ENCODE measurements around the gene SYNE4.

The SYNE4 gene

DNA sequence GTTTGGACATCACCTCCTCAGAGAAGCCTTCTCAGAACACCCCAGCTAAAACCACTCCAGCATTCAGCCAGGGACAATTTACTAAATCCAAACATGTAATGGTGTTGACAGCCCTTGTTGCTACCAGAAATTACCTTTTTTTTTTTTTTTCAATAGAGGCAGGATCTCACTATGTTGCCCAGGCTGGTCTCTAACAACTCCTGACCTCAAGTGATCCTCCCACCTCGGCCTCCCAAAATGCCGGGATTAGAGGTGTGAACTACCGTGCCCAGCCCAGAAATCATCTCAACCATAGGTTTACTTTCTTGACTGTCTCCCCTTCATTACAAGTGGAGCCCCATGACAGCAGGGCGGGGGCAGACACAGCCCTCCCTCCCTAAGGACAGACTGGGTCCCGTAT lies 14.8 kb upstream of the SYNE4 start:
- H3K4me3 ChIP-seq = no peak overlapping the region
- H3K9me3 ChIP-seq = no peaks in the 10 kb centered on the region
- intact Hi-C loops (cut with DNase I; ENCODE audit: low total_unique reads) = no loop called here
- DNase-seq = no peak
- H3K4me1 ChIP-seq = no peaks in the 10 kb centered on the region
- no peak overlapping the region for H3K27ac ChIP-seq
- peaks cover 8 to 92% (median 47%) of the 10 kb centered on the region in 3 donors for H3K36me3 ChIP-seq
- TF ChIP-seq, protein P1, sequence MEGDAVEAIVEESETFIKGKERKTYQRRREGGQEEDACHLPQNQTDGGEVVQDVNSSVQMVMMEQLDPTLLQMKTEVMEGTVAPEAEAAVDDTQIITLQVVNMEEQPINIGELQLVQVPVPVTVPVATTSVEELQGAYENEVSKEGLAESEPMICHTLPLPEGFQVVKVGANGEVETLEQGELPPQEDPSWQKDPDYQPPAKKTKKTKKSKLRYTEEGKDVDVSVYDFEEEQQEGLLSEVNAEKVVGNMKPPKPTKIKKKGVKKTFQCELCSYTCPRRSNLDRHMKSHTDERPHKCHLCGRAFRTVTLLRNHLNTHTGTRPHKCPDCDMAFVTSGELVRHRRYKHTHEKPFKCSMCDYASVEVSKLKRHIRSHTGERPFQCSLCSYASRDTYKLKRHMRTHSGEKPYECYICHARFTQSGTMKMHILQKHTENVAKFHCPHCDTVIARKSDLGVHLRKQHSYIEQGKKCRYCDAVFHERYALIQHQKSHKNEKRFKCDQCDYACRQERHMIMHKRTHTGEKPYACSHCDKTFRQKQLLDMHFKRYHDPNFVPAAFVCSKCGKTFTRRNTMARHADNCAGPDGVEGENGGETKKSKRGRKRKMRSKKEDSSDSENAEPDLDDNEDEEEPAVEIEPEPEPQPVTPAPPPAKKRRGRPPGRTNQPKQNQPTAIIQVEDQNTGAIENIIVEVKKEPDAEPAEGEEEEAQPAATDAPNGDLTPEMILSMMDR (IDR thresholded peaks at IDR 0.05) = no peak
- no peaks in the 10 kb centered on the region for H3K27me3 ChIP-seq

DNA sequence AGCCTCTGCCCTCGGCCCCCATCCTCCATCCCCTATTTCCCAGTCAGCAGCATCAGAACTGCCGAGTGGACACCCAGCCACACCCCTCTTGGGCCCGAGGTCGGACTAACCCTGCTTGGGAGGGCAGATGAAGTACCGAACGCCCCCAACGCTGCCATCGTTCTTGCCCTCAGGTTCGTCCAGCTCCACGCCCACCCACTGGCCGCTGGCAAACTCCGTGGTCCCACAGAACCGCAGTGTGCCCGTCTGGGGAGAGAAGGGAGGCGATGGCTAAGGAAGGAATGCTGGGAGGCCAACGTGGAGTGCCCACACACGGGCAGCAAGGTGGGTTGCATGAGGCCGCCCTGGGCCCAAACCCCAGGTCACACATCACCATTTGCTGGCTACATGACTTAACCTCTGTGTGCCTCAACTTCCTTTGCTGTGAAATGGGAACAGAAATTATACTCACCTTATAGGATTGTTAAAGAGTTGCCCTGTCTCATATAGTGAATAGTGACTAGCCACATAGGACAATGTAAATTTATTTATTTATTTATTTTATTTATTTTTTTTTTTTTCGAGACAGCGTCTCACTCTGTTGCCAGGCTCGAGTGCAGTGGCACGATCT lies 10.6 kb upstream of the SYNE4 start:
- intact Hi-C loops (cut with DNase I; ENCODE audit: low total_unique reads) = loop anchor here (5.0 kb wide), 1 partner anchor 38 kb away; no protein-coding TSS in a partner anchor
- H3K27ac ChIP-seq = no peak overlapping the region
- H3K27me3 ChIP-seq = no peaks in the 10 kb centered on the region
- H3K9me3 ChIP-seq = no peaks in the 10 kb centered on the region
- no peak for DNase-seq
- TF ChIP-seq, protein P1 (IDR thresholded peaks at IDR 0.05) = no peak
- H3K4me3 ChIP-seq = no peak overlapping the region
- H3K36me3 ChIP-seq = peaks cover 4 to 83% (median 46%) of the 10 kb centered on the region in 3 donors
- H3K4me1 ChIP-seq = peaks cover 0 to 10% (median 5%) of the 10 kb centered on the region in 4 donors

DNA sequence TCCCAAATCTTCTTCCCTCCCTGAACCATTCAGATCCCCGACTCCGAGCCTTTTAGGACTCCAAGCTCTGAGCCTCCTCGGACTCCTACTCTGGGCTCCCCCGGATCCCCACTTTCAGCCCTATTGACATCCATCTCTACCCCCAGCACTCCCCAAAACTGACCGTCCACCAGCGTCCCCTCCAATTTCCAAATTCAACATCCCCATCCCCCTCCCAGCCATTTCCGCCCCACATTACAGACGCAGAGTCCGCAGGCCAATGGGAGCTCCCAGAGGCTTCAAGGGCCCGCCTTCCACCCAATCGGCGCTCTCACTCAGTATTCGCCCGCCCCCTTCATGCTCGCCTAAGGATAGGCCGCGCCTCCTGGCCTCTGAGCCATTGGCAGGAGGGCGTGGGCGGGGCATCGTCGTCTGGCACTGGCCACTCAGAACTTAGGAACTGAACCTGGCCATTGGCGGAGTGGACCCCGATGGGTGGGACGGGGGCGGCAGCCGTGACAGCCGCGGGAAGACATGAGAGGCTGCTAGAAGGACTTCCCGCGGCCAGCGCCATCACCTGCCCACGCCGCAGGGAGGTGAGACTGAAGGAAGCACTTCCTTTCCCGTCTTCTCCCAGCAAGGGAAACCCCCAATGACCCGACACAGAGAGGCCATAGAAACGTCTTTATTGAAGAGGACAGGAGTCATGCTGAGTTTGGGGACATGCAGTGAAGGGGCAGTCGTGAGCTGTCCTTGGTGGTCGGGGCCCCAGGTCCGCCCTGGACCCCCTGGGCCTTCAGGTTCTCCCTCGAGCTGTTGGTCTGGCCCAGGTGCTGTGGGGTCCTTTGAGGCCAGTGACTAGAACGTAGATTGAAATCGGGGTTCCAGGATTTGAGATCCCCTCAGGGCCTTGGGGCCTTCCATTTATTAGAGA lies 5.7 kb upstream of the SYNE4 start, which contains the start of gene ALKBH6:
ALKBH6 (minus strand) TSS at position 202 of the 913 bp plus-strand sequence. CDS start 816 bp downstream, outside the sequence.
- peak within 1 kb of the TSS; percentile 57 to 79 for H3K4me3 ChIP-seq
- peak; percentile 100 for DNase-seq
- H3K27ac ChIP-seq = peak within 1 kb of the TSS; percentile 80 to 90
- intact Hi-C loops (cut with DNase I; ENCODE audit: low total_unique reads) = no loop called here
- peaks cover 0 to 37% (median 21%) of the 10 kb centered on the region in 3 donors for H3K36me3 ChIP-seq
- H3K27me3 ChIP-seq = no peaks in the 10 kb centered on the region
- TF ChIP-seq, protein P1 (IDR thresholded peaks at IDR 0.05) = no peak
- peaks cover 0 to 28% (median 19%) of the 10 kb centered on the region in 4 donors for H3K4me1 ChIP-seq
- no peaks in the 10 kb centered on the region for H3K9me3 ChIP-seq

DNA sequence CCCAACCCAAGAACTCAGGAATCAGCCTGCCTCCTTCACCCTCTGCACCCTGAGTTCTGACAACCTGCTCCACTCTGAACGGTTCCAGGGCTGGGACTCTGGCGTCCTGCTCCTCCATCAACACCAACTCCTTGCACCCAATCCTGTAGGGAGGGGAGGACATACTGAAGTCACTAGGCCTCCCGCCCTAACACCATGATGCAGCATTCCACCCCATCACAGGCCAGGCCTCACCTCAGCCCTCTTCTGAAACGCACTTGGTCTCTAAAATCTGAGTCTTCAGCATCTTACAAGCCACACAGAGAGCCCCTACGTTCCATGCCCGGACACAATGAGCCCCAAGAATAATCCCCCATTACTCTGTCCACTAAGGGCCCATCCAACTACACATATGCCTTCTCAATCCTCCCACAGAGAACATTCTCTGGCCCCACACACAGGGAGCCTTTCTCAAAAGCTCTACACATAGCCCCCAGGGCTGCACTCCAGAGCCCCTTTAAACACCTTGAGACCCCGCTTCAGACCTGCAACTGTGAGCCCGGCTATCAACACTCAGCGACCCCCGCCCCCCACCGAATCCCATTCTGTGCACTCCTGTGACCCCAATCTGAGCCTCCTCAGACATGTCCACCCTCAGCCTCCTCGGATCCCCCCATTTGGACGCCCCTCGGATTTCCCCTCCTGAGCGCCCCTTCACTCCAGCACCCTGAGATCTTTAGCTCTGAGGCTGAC lies 4.8 kb upstream of the SYNE4 start:
- Histone ChIP-seq H3K36me3 (peaks cover 0 to 29% (median 18%) of the 10 kb centered on the region in 3 donors), H3K27ac (peak overlapping the region; percentile 80 to 90), H3K27me3 (no peaks in the 10 kb centered on the region), H3K4me3 (peak overlapping the region; percentile 57 to 79), H3K9me3 (no peaks in the 10 kb centered on the region), H3K4me1 (peaks cover 0 to 36% (median 25%) of the 10 kb centered on the region in 4 donors)
- intact Hi-C loops (cut with DNase I; ENCODE audit: low total_unique reads) = no loop called here
- DNase-seq = no peak
- TF ChIP-seq, protein P1 (IDR thresholded peaks at IDR 0.05) = no peak

DNA sequence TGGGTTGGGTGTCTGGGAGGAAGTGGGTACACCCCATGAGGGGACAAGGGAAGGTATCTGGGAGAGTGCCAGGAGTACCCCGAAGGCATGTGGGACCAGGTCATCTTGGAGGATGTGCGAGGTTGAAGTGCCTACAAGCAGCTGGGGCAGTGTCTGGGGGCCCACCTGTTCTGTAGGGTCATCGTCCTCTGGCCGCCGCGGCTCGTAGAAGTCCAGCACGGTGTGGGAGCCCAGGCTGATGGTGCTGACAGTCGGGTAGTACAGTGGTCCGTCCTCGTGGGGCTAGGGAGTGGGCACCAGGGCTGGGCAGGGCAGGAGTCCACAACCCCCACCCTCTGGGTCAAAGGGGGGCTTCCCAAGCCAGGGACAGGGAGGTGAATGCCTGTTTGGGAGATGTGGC lies 1.8 kb upstream of the SYNE4 start:
- intact Hi-C loops (cut with DNase I; ENCODE audit: low total_unique reads) = no loop called here
- no peak for DNase-seq

More for the DNA sequence above, 1.8 kb upstream of the SYNE4 start:
- Histone ChIP-seq H3K9me3 (no peaks in the 10 kb centered on the region), H3K4me1 (peaks cover 0 to 41% (median 26%) of the 10 kb centered on the region in 4 donors), H3K27ac (peak overlapping the region in 1 of 2 donors; percentile 76), H3K27me3 (no peaks in the 10 kb centered on the region), H3K4me3 (no peak overlapping the region), H3K36me3 (no peaks in the 10 kb centered on the region)
- TF ChIP-seq, protein P1 (IDR thresholded peaks at IDR 0.05) = no peak

Measured in tibial artery (tissue), 4 donors.